MCF 10A (cell line): ENCODE data around the gene SLC24A3. TPM values are rescaled to one million over a fixed set of nuclear protein-coding genes. Genes with fewer than 3 reads are reported as not detected.

Experiments
- BruUV-seq: library from RNA; stranded (reverse); fragments of 400-500 nt; replicated peaks from 2 replicates; lab custom pipeline; 2021; lab: Mats Ljungman, UMichigan
- CTCF ChIA-PET: fragments of 300-600 bp; sonication (Branson Sonifier 250); formaldehyde crosslinking; extraction: SDS; loops from one replicate; lab custom pipeline; 2021; ENCODE audit warnings: antibody characterized with exemption, inconsistent platforms; lab: Yijun Ruan, JAX
- POLR2A ChIA-PET: fragments of 300-600, 350-650 bp; sonication (Branson Sonifier 250); formaldehyde crosslinking; extraction: SDS; loops from one replicate; lab custom pipeline; 2020; ENCODE audit warnings: antibody characterized with exemption, inconsistent platforms; lab: Yijun Ruan, JAX
- DNase-seq: peaks from one replicate; pipeline ENCODE4 v3.0.0-alpha.2; 2018; ENCODE audit not compliant: unreplicated experiment
- H3K27ac Mint-ChIP-seq: one replicate; pipeline ENCODE4 v1.8.0; 2022; ENCODE audit warnings: mild to moderate bottlenecking, low read depth, mixed read lengths; ENCODE audit not compliant: unreplicated experiment
- H3K27me3 Mint-ChIP-seq: one replicate; pipeline ENCODE4 v1.8.0; 2022; ENCODE audit warnings: mixed read lengths; ENCODE audit not compliant: insufficient read depth, unreplicated experiment
- H3K36me3 Mint-ChIP-seq: one replicate; pipeline ENCODE4 v1.8.0; 2022; ENCODE audit warnings: mild to moderate bottlenecking, moderate library complexity, mixed read lengths; ENCODE audit not compliant: insufficient read depth, unreplicated experiment
- H3K4me1 Mint-ChIP-seq: one replicate; pipeline ENCODE4 v1.8.0; 2022; ENCODE audit warnings: mixed read lengths; ENCODE audit not compliant: insufficient read depth, unreplicated experiment
- H3K4me3 Mint-ChIP-seq: one replicate; pipeline ENCODE4 v1.8.0; 2022; ENCODE audit warnings: mild to moderate bottlenecking, moderate library complexity, mixed read lengths; ENCODE audit not compliant: unreplicated experiment
- H3K9me3 Mint-ChIP-seq: one replicate; pipeline ENCODE4 v1.8.0; 2022; ENCODE audit warnings: mixed read lengths; ENCODE audit not compliant: unreplicated experiment
- CTCF ChIP-seq: fragments of 200-600 bp; IDR thresholded peaks from one replicate; pipeline ENCODE4 v1.8.0; 2022; ENCODE audit warnings: antibody characterized with exemption, mild to moderate bottlenecking; ENCODE audit not compliant: unreplicated experiment
- intact Hi-C: fragments of 100-400 bp; cut with micrococcal nuclease; formaldehyde crosslinking; loops from 2 replicates; pipeline ENCODE4 v1.14.1; 2022
- total RNA-seq: library from RNA; stranded (reverse); gene quantifications from 2 replicates; pipeline ENCODE4 v1.2.3, GENCODE V29; 2022

The SLC24A3 gene
- total RNA-seq, 1 experiment from 2014 or later, result not detected

GRCh38 chr20:19285436-19285835 is 73.0 kb downstream of the SLC24A3 start:
- DNase-seq, result no peak
- CTCF ChIA-PET, result no interaction called here
- POLR2A ChIA-PET, result interaction anchor here (0.7 kb wide), 1 partner anchor 9 kb away, joined by 4 read pairs; no protein-coding TSS in a partner anchor
- no TSS peak for BruUV-seq
- Mint-ChIP-seq H3K4me3 (no peak overlapping the region), H3K4me1 (no peaks in the 10 kb centered on the region), H3K27me3 (no peaks in the 10 kb centered on the region), H3K36me3 (no peaks in the 10 kb centered on the region), H3K9me3 (peaks cover 7% of the 10 kb centered on the region), H3K27ac (no peak overlapping the region)
- intact Hi-C loops, result no loop called here
- TF ChIP-seq CTCF, result no peak

- no peak for DNase-seq
- no peak for TF ChIP-seq CTCF
- no TSS peak for BruUV-seq
- Mint-ChIP-seq H3K27ac (no peak overlapping the region), H3K36me3 (no peaks in the 10 kb centered on the region), H3K27me3 (no peaks in the 10 kb centered on the region), H3K4me3 (no peak overlapping the region), H3K4me1 (no peaks in the 10 kb centered on the region), H3K9me3 (peaks cover under 1% of the 10 kb centered on the region)
- POLR2A ChIA-PET, result no interaction called here
- intact Hi-C loops, result no loop called here
- CTCF ChIA-PET, result interaction anchor here (2.5 kb wide), 1 partner anchor 11 kb away, joined by 6 read pairs; no protein-coding TSS in a partner anchor
Observed at GRCh38 chr20:19288061-19288460, 75.6 kb downstream of the SLC24A3 start.

DNA sequence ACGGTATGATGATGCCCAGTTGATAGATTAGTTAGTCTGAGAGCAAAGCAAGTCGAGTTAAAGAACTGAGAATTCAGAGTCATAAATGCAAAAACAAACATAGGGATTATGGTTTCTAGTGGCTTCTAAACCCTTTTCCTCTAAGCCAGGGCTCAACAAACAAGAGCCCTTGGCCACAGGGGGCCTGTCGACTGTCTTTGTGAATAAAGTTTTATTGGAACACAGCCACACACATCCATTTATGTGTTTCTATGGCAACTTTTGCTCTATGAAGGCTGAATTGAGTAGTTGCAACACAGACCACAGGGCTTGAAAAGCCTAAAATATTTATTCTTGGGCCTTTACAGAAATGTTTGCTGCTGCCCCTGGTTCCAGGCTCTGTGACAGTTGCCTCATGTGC is 76.2 kb downstream of the SLC24A3 start:
- no peak for DNase-seq
- Mint-ChIP-seq H3K36me3 (no peaks in the 10 kb centered on the region), H3K9me3 (peaks cover under 1% of the 10 kb centered on the region), H3K27me3 (no peaks in the 10 kb centered on the region), H3K4me3 (no peak overlapping the region), H3K4me1 (no peaks in the 10 kb centered on the region), H3K27ac (no peak overlapping the region)
- TF ChIP-seq CTCF, result no peak
- intact Hi-C loops, result no loop called here
- ChIA-PET POLR2A (no interaction called here), CTCF (interaction anchor here (0.5 to 2.5 kb wide), 2 partner anchors 10 to 288 kb away, joined by 6 to 7 read pairs; no protein-coding TSS in a partner anchor)
- no TSS peak for BruUV-seq

- Mint-ChIP-seq H3K9me3 (peaks cover 9% of the 10 kb centered on the region), H3K4me3 (no peak overlapping the region), H3K27me3 (no peaks in the 10 kb centered on the region), H3K36me3 (no peaks in the 10 kb centered on the region), H3K27ac (no peak overlapping the region), H3K4me1 (no peaks in the 10 kb centered on the region)
- intact Hi-C loops, result no loop called here
- ChIA-PET CTCF (interaction anchor here (0.5 to 2.5 kb wide), 2 partner anchors 9 to 287 kb away, joined by 6 to 7 read pairs; no protein-coding TSS in a partner anchor), POLR2A (no interaction called here)
- TF ChIP-seq CTCF, result no peak
- no TSS peak for BruUV-seq
- DNase-seq, result no peak
Observed at GRCh38 chr20:19289451-19289850, 77.0 kb downstream of the SLC24A3 start.
